OCI-LY3 (cell line): Measurements from ENCODE around the gene HES4.

Source experiments
- H2AFZ ChIP-seq: fragments of 200-600, 300-600 bp; shearing (Covaris generic); 2 replicates; pipeline ENCODE4 v1.6.0; 2014; ENCODE audit warnings: antibody characterized with exemption, low read depth, low read length
- H3K27ac ChIP-seq: fragments of 200-600, 300-600 bp; sonication (generic); 2 replicates; pipeline ENCODE4 v1.5.1; 2014; ENCODE audit warnings: mild to moderate bottlenecking, low read length, moderate library complexity, mixed read lengths
- H3K27me3 ChIP-seq: fragments of 200-600, 300-600 bp; sonication (generic); 2 replicates; pipeline ENCODE4 v1.6.1; 2014; ENCODE audit warnings: low read depth, low read length, mixed read lengths
- H3K36me3 ChIP-seq: fragments of 200-600, 300-600 bp; sonication (generic); replicated peaks from 2 replicates; pipeline ENCODE3; 2014; ENCODE audit warnings: low read depth, low read length, mixed read lengths
- H3K4me1 ChIP-seq: fragments of 300-600, 200-600 bp; sonication (generic); 2 replicates; pipeline ENCODE4 v1.6.1; 2014; ENCODE audit warnings: low read length, mixed read lengths
- H3K4me2 ChIP-seq: fragments of 200-600, 300-600 bp; sonication (generic); 2 replicates; pipeline ENCODE4 v1.6.1; 2014; ENCODE audit warnings: low read length, mixed read lengths
- H3K4me3 ChIP-seq: fragments of 300-600, 200-600 bp; sonication (generic); 2 replicates; pipeline ENCODE4 v1.5.1; 2014; ENCODE audit warnings: antibody characterized with exemption, mild to moderate bottlenecking, low read length, moderate library complexity
- H3K79me2 ChIP-seq: fragments of 300-600, 200-600 bp; shearing (Covaris generic); 2 replicates; pipeline ENCODE4 v1.6.1; 2014; ENCODE audit warnings: mild to moderate bottlenecking, low read length, mixed read lengths
- H3K9ac ChIP-seq: fragments of 300-600, 200-600 bp; shearing (Covaris generic); 2 replicates; pipeline ENCODE4 v1.6.0; 2014; ENCODE audit warnings: mild to moderate bottlenecking, low read length, moderate library complexity
- H3K9me3 ChIP-seq: fragments of 200-600, 300-600 bp; shearing (Covaris generic); 2 replicates; pipeline ENCODE4 v1.6.1; 2014; ENCODE audit warnings: low read length, mixed read lengths; ENCODE audit not compliant: insufficient read depth
- H4K20me1 ChIP-seq: fragments of 200-600, 300-600 bp; sonication (generic); 2 replicates; pipeline ENCODE4 v1.6.1; 2016; ENCODE audit warnings: low read length, mixed read lengths; ENCODE audit not compliant: insufficient read depth
- EZH2phosphoT487 ChIP-seq: fragments of 200-600 bp; shearing (Covaris generic); IDR thresholded peaks from 2 replicates; pipeline ENCODE4 v1.6.1; 2018; ENCODE audit warnings: antibody characterized with exemption, mixed run types, low read depth
- TF ChIP-seq, protein P1 (sequence below): fragments of 200-600, 300-600 bp; sonication (generic); IDR thresholded peaks from 2 replicates; pipeline ENCODE4 v1.5.1; 2014; ENCODE audit warnings: antibody characterized with exemption, low read length, low read depth

HES4 gene

DNA sequence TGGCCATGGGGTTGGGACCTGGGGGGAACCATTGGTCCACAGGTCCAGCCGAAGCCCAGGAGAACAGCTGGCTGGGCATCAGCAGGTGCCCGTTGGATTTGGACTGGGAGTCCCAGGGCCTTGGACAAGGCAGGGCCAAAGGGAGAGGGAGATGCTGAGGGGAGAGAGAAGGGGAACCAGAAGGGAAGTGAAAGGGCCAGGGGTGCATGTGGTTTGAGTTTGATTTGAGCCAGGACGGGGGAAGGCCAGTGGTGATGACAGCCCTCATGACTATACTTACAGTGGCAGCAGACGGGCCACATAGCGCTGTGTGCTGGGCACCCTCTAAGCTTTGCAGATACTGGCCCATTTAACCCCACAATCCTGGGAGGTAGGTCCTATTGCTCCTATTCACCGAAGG lies 38.8 kb upstream of the HES4 start:
- Histone ChIP-seq H3K4me3 (0 out of 2 replicates have a peak overlapping the region, but pooled peaks have one; percentile 20), H3K27ac (no peak overlapping the region), H3K9ac (no peak overlapping the region), H4K20me1 (peaks cover 6% of the 10 kb centered on the region; the same call in 1 of the 2 replicates), H3K36me3 (no peaks in the 10 kb centered on the region), H3K4me1 (peaks cover 17% of the 10 kb centered on the region), H3K4me2 (peak overlapping the region; percentile 50), H3K9me3 (no peaks in the 10 kb centered on the region), H2AFZ (no peak overlapping the region), H3K27me3 (peaks cover 8% of the 10 kb centered on the region; the same call in 1 of the 2 replicates), H3K79me2 (no peaks in the 10 kb centered on the region)
- TF ChIP-seq, protein P1, sequence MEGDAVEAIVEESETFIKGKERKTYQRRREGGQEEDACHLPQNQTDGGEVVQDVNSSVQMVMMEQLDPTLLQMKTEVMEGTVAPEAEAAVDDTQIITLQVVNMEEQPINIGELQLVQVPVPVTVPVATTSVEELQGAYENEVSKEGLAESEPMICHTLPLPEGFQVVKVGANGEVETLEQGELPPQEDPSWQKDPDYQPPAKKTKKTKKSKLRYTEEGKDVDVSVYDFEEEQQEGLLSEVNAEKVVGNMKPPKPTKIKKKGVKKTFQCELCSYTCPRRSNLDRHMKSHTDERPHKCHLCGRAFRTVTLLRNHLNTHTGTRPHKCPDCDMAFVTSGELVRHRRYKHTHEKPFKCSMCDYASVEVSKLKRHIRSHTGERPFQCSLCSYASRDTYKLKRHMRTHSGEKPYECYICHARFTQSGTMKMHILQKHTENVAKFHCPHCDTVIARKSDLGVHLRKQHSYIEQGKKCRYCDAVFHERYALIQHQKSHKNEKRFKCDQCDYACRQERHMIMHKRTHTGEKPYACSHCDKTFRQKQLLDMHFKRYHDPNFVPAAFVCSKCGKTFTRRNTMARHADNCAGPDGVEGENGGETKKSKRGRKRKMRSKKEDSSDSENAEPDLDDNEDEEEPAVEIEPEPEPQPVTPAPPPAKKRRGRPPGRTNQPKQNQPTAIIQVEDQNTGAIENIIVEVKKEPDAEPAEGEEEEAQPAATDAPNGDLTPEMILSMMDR = no peak
- no peak for TF ChIP-seq EZH2phosphoT487

DNA sequence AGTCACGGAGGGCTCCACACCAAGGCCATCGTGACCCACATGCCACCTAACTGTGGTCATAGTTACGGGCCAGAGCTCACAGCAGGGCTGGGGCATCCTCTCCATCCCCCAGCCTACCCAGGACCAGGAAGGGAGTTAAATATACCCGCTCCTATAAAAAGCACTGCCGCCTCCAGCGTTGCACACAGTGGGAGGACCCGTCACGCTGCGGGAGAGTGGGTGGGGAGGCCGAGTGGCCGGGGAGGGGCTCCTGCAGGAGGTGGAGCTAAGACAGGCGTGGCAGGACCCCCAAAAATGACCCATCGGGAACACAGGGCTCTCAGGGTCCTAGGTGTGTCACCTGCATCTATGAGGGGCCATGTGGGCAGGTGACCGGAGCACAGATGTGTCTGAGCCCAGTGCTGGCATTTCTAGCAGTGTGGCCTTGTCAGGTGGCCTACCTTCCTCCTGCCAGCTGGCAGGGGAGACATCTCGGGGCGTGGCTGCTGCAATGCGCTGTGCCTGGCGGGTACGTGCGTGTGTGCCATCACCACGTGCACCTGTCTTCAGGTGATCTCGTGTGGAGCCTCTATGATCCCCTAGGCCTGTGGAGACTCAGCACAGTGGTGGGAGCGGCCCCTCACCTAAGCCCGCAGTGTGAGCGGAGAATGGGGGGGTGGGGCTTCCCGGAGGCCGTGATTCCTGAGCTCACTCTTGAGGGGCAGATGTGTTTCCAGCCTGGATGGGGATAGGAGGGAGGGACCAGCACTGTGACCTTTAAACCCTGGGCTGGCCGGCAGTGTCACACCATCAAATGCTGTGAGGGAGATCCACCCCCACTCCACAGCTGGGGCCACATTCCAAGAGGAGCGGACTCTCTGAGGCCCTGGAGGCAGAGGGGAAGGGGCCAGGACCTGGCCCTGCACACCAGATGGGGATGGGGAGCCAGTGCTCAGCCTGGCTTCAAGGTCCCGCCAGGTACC lies 37.8 kb upstream of the HES4 start:
- TF ChIP-seq EZH2phosphoT487 = no peak
- TF ChIP-seq, protein P1 = no peak
- Histone ChIP-seq H3K4me1 (peaks cover 17% of the 10 kb centered on the region), H3K9ac (no peak overlapping the region), H3K4me3 (no peak overlapping the region), H3K27me3 (peaks cover 8% of the 10 kb centered on the region; the same call in 1 of the 2 replicates), H3K79me2 (no peaks in the 10 kb centered on the region), H3K9me3 (no peaks in the 10 kb centered on the region), H4K20me1 (peaks cover 6% of the 10 kb centered on the region; the same call in 1 of the 2 replicates), H3K4me2 (no peak overlapping the region), H3K36me3 (no peaks in the 10 kb centered on the region), H3K27ac (no peak overlapping the region), H2AFZ (no peak overlapping the region)

DNA sequence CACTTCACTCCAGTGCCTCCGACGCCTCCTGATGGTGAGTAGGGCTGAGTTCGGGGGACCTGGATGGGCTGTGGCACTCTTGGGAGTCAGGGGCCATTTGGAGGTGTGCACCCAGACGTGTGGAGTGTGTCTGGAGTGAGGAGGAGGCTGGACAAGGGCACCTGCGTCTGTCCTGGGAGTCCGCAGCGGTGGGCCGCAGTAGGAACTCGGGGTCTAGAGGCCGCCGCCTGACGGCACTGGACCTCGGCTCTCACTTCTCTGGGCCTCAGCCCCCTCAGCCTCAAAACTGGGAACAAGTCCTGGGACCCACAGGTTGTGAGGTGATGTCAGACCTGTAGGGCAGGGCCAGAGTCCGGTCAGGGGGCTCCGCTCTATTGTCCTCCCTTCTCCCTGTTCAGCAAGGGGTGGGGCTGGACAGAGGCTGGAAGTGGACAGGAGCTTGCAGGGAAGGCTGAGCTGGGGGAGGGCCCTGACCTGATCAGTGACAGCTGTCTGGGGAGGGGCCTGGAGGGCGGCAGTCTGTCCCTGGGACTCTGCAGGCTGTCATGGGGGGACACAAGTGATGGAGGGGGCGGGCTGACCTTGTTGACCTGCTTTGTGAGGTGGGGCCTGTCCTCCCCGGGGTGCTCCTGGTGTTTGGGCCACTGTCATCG lies 35.5 kb upstream of the HES4 start:
- Histone ChIP-seq H3K9me3 (no peaks in the 10 kb centered on the region), H3K27me3 (peaks cover 8% of the 10 kb centered on the region; the same call in 1 of the 2 replicates), H3K4me2 (no peak overlapping the region), H3K27ac (no peak overlapping the region), H3K4me1 (peaks cover 17% of the 10 kb centered on the region), H3K9ac (no peak overlapping the region), H2AFZ (no peak overlapping the region), H4K20me1 (peaks cover 19% of the 10 kb centered on the region), H3K36me3 (no peaks in the 10 kb centered on the region), H3K4me3 (no peak overlapping the region), H3K79me2 (no peaks in the 10 kb centered on the region)
- TF ChIP-seq EZH2phosphoT487 = no peak
- TF ChIP-seq, protein P1 = no peak

DNA sequence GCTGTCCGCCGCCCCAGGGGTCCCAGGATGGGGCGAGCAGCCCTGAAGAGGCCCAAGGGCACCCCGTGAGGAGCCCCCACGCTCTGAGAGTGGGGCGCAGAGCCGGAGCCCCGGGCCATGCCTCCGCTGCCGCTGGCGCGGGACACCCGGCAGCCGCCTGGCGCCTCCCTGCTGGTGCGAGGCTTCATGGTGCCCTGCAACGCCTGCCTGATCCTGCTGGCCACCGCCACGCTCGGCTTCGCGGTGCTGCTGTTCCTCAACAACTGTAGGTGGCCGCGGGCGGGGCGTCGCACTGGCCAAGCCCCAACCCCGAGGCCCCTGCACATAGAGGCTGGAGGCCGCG lies 34.5 kb upstream of the HES4 start:
- Histone ChIP-seq H3K4me1 (peaks cover 14% of the 10 kb centered on the region), H3K36me3 (no peaks in the 10 kb centered on the region), H3K4me2 (no peak overlapping the region), H2AFZ (no peak overlapping the region), H4K20me1 (peaks cover 19% of the 10 kb centered on the region), H3K79me2 (no peaks in the 10 kb centered on the region), H3K4me3 (no peak overlapping the region), H3K9me3 (no peaks in the 10 kb centered on the region), H3K9ac (no peak overlapping the region), H3K27ac (no peak overlapping the region), H3K27me3 (peaks cover 8% of the 10 kb centered on the region; the same call in 1 of the 2 replicates)
- TF ChIP-seq, protein P1 = no peak
- no peak for TF ChIP-seq EZH2phosphoT487
